Thyroid gland (tissue), 4 donors: Measurements from ENCODE around the gene SYTL3.

Experiments used
- CTCF ChIP-seq, 6 experiments: fragments of 200-600 bp in 3 of 6; fragments of 450-650 bp in 3 of 6; sonication (generic) in 3 of 6; IDR thresholded peaks; one replicate each; pipeline ENCODE4 v1.5.1; 2016 to 2019; ENCODE audit warnings: antibody characterized with exemption in 6 of 6, mild to moderate bottlenecking in 2 of 6, inconsistent platforms in 1 of 6, moderate library complexity in 1 of 6
- POLR2A ChIP-seq, 2 donors: fragments of 450-650 bp; IDR thresholded peaks; one replicate each; pipeline ENCODE4 v1.6.1; 2017; ENCODE audit warnings: antibody characterized with exemption in 2 of 2, mild to moderate bottlenecking in 2 of 2, moderate library complexity in 1 of 2

- TF ChIP-seq CTCF (IDR thresholded peaks at IDR 0.05): no peak
- TF ChIP-seq POLR2A (IDR thresholded peaks at IDR 0.05): no peak
These were observed 4.6 kb downstream of the SYTL3 start for GRCh38 chr6:158654498-158654897.
